ENCODE results near the gene SLC26A3. TPM values are rescaled to one million over a fixed set of nuclear protein-coding genes. Genes with fewer than 3 reads are reported as not detected.

SLC26A3 gene
- total RNA-seq, 4 donors from 2014 or later: 1.5 to 2.3 TPM; not detected in 2

DNA sequence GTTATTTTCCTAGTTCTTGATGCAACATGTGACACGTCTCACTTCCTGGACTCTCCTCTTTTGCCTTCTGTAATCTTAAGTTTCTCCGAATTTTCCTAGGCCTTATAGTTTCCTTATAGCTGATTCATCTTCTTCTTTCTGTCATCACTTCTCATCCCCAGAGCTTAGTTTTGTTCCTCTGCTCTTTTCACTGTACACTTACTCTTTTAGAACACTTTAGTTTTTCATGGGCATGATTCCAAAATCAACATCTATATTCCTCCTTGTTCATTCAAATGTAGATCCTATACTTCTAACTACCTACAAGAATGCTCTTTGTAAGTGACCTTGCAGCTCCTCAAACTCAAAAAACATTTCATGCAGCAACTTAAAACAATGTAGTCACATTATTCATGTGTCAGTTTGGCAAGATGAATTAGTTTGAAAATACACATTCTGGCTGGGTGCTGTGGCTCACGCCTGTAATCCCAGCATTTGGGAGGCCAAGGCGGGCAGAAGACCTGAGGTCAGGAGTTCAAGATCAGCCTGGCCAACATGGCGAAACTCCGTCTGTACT is 13.1 kb upstream of the SLC26A3 start:
- DNase-seq (ENCODE audit: low spot score in 2 of 2): no peak
- Histone ChIP-seq H3K4me1 (no peaks in the 10 kb centered on the region), H3K9me3 (no peaks in the 10 kb centered on the region), H3K36me3 (no peaks in the 10 kb centered on the region), H3K4me3 (no peak overlapping the region), H3K27me3 (no peaks in the 10 kb centered on the region), H3K27ac (no peak overlapping the region)
- WGBS: 65% methylated on average over 6 of the region's 6 CpGs
- TF ChIP-seq POLR2AphosphoS5 (IDR thresholded peaks at IDR 0.05) (no peak), POLR2A (IDR thresholded peaks at IDR 0.05) (no peak), EP300 (IDR thresholded peaks at IDR 0.05) (no peak)
- TF ChIP-seq, protein P1, sequence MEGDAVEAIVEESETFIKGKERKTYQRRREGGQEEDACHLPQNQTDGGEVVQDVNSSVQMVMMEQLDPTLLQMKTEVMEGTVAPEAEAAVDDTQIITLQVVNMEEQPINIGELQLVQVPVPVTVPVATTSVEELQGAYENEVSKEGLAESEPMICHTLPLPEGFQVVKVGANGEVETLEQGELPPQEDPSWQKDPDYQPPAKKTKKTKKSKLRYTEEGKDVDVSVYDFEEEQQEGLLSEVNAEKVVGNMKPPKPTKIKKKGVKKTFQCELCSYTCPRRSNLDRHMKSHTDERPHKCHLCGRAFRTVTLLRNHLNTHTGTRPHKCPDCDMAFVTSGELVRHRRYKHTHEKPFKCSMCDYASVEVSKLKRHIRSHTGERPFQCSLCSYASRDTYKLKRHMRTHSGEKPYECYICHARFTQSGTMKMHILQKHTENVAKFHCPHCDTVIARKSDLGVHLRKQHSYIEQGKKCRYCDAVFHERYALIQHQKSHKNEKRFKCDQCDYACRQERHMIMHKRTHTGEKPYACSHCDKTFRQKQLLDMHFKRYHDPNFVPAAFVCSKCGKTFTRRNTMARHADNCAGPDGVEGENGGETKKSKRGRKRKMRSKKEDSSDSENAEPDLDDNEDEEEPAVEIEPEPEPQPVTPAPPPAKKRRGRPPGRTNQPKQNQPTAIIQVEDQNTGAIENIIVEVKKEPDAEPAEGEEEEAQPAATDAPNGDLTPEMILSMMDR (IDR thresholded peaks at IDR 0.05): no peak

DNA sequence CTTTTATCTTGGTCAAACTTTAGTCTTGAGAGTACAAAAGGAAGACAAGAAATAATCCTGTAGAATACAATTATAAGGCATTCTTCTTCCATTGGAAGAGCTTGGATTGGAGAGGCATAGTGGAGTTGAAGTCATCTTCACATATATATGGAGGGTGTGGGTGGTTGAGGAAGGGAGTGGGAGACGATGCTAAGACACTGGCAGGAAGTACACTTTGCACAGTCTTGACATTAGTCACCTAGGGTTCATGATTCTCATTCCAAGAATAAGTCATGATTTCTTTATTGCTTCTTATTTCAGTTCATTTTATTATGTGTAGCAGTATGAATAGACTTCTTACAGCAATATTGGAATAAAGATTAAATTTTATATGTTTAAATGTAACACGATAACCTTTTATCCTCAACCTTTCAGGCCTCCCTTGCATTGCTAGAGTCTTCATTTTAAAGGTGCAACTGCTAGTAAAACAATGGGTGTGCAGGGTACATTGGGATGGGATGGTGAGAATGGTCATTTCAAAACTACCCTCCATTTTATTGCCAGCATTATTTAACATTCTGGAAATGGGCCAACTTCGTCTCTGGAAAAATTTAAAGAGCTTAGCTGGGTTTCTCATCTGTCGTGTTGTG is 12.3 kb upstream of the SLC26A3 start:
- WGBS: 33% methylated on average over 4 of the region's 4 CpGs
- TF ChIP-seq, protein P1 (IDR thresholded peaks at IDR 0.05): no peak
- TF ChIP-seq POLR2AphosphoS5 (IDR thresholded peaks at IDR 0.05): no peak
- no peak for TF ChIP-seq POLR2A (IDR thresholded peaks at IDR 0.05)
- no peak for TF ChIP-seq EP300 (IDR thresholded peaks at IDR 0.05)

DNA sequence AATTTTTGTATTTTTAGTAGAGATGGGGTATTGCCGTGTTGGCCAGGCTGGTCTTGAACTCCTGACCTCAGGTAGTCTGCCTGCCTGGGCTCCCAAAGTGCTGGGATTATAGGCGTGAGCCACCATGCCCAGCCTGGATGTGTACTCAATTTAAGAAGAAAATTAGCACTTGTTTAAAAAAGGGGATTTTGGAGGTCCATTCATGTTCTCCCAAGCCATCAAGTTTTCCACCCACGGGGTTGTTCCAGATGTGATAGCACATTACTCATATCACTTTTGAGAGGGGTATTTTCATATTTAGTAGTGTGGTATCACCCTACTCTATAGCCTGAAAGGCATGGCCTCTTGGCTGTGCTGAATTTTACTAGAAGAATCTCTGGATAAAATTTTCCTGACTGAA is 10.5 kb upstream of the SLC26A3 start:
- TF ChIP-seq EP300 (IDR thresholded peaks at IDR 0.05) (no peak), POLR2A (IDR thresholded peaks at IDR 0.05) (no peak), POLR2AphosphoS5 (IDR thresholded peaks at IDR 0.05) (no peak)
- TF ChIP-seq, protein P1 (IDR thresholded peaks at IDR 0.05): no peak
- no peaks in the 10 kb centered on the region for H3K4me1 ChIP-seq
- H3K27me3 ChIP-seq: no peaks in the 10 kb centered on the region
- no peak overlapping the region for H3K4me3 ChIP-seq
- DNase-seq (ENCODE audit: low spot score in 2 of 2): no peak
- no peaks in the 10 kb centered on the region for H3K9me3 ChIP-seq
- H3K36me3 ChIP-seq: no peaks in the 10 kb centered on the region
- no peak overlapping the region for H3K27ac ChIP-seq
- WGBS: 78% methylated on average over 3 of the region's 3 CpGs

More for the DNA sequence above, 12.3 kb upstream of the SLC26A3 start:
- Histone ChIP-seq H3K9me3 (no peaks in the 10 kb centered on the region), H3K4me3 (no peak overlapping the region), H3K4me1 (no peaks in the 10 kb centered on the region), H3K27me3 (no peaks in the 10 kb centered on the region), H3K36me3 (no peaks in the 10 kb centered on the region), H3K27ac (no peak overlapping the region)
- no peak for DNase-seq (ENCODE audit: low spot score in 2 of 2)

DNA sequence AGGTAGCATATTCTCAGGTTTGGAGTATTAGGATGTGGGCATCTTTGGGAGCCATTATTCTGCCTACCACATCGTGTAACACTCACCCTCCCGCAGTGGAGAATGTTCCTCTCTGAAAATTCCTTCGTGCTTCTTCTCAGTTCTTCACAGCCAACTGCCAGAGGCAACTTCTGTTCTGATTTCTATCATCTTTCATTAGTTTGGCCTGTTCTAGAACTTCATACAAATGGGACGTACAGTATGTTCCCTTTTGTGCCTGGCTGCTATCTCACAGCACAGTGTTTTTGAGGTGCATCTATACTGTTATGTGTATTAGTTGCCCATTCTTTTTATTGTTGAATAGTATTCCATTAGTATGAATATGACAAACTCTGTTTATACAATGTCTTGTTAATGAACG is 8.9 kb upstream of the SLC26A3 start:
- 46% methylated on average over 5 of the region's 5 CpGs for WGBS
- TF ChIP-seq, protein P1 (IDR thresholded peaks at IDR 0.05): no peak
- TF ChIP-seq EP300 (IDR thresholded peaks at IDR 0.05) (peak; percentile 90), POLR2A (IDR thresholded peaks at IDR 0.05) (no peak), POLR2AphosphoS5 (IDR thresholded peaks at IDR 0.05) (peak in 1 of 3 donors; percentile 54)
- Histone ChIP-seq H3K4me1 (no peaks in the 10 kb centered on the region), H3K27ac (no peak overlapping the region), H3K36me3 (no peaks in the 10 kb centered on the region), H3K9me3 (no peaks in the 10 kb centered on the region), H3K4me3 (no peak overlapping the region), H3K27me3 (no peaks in the 10 kb centered on the region)
- no peak for DNase-seq (ENCODE audit: low spot score in 2 of 2)

DNA sequence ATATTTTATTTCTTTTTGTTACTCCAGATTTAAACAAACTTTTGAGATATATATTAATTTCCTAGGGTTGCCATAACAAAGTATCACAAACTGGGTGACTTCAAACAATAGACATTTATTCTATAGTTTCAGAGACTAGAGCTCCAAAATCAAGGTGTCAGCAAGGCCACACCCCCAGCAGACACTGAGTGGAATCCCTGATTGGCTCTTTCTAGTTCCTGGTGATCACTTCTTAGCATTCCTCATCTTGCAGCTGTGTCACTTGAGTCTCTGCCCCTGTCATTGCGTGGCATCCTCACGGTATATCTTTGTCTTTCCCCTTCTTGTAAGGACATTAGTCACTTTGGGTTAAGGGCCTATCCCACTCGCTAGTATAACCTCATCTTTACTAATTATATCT is 7.6 kb upstream of the SLC26A3 start:
- DNase-seq (ENCODE audit: low spot score in 2 of 2): no peak
- H3K36me3 ChIP-seq: no peaks in the 10 kb centered on the region
- no peak overlapping the region for H3K4me3 ChIP-seq
- H3K27ac ChIP-seq: no peak overlapping the region
- TF ChIP-seq POLR2AphosphoS5 (IDR thresholded peaks at IDR 0.05) (no peak), EP300 (IDR thresholded peaks at IDR 0.05) (no peak), POLR2A (IDR thresholded peaks at IDR 0.05) (no peak)
- TF ChIP-seq, protein P1 (IDR thresholded peaks at IDR 0.05): no peak
- H3K4me1 ChIP-seq: no peaks in the 10 kb centered on the region
- 76% methylated on average over 3 of the region's 3 CpGs for WGBS
- H3K9me3 ChIP-seq: no peaks in the 10 kb centered on the region
- no peaks in the 10 kb centered on the region for H3K27me3 ChIP-seq
